ENCODE results near the gene TNFAIP8L2.
"Not testable (repeated sequence)": the region's sequence is repeated elsewhere in the genome, so short reads cannot be mapped to it uniquely, and the experiment has no call there.

DNA sequence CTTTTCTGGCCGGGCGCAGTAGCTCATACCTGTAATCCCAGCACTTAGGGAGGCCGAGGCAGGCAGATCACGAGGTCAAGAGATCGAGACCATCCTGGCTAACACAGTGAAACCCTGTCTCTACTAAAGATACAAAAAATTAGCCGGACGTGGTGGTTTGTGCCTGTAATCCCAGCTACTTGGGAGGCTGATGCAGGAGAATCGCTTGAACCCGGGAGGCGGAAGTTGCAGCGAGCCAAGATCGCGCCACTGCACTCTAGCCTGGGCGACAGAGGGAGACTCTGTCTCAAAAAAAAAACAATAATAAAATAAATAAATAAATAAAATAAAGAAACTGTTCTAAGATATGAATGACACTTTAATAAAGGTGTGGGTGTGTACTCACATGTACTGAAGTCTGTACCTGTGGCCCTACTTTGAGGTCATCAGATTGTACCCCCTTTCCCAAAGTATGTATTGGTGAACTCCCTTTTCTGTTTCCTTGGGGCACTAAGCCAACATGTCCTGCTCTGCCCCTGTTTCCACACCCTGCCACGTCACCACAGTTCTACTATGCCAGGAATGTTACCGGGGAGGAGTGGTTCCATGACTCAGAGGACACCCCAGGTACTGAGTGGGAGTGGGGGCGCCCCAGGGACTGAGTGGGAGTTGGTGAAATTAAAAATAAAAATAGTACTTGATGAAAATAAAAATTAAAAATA lies 38.6 kb downstream of the TNFAIP8L2 start:
- TF ChIP-seq, protein P1, sequence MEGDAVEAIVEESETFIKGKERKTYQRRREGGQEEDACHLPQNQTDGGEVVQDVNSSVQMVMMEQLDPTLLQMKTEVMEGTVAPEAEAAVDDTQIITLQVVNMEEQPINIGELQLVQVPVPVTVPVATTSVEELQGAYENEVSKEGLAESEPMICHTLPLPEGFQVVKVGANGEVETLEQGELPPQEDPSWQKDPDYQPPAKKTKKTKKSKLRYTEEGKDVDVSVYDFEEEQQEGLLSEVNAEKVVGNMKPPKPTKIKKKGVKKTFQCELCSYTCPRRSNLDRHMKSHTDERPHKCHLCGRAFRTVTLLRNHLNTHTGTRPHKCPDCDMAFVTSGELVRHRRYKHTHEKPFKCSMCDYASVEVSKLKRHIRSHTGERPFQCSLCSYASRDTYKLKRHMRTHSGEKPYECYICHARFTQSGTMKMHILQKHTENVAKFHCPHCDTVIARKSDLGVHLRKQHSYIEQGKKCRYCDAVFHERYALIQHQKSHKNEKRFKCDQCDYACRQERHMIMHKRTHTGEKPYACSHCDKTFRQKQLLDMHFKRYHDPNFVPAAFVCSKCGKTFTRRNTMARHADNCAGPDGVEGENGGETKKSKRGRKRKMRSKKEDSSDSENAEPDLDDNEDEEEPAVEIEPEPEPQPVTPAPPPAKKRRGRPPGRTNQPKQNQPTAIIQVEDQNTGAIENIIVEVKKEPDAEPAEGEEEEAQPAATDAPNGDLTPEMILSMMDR (IDR thresholded peaks at IDR 0.05) = not testable (repeated sequence)
- peak; percentile 56 to 92 (median 67) for TF ChIP-seq POLR2AphosphoS5 (IDR thresholded peaks at IDR 0.05)
- not testable (repeated sequence) for TF ChIP-seq POLR2A (IDR thresholded peaks at IDR 0.05)

Measured in breast epithelium (tissue), 3 donors.